GM19025 (cell line): ENCODE data around the gene TRIO.

ENCODE experiments used
- ATAC-seq: cut with Tn5 transposase; IDR thresholded peaks from one replicate; pipeline ENCODE4 v1.9.1; 2021; ENCODE audit warnings: mild to moderate bottlenecking, low read depth, moderate library complexity; ENCODE audit not compliant: unreplicated experiment

The TRIO gene

GRCh38 chr5:14237317-14238086 lies 94.4 kb downstream of the TRIO start:
- ATAC-seq = no peak

- no peak for ATAC-seq
Measured at GRCh38 chr5:14238272-14238671, 95.1 kb downstream of the TRIO start.

- no peak for ATAC-seq
Measured at GRCh38 chr5:14239404-14239803, 96.3 kb downstream of the TRIO start.

GRCh38 chr5:14239951-14240350 lies 96.8 kb downstream of the TRIO start:
- ATAC-seq = no peak

- no peak for ATAC-seq
Measured at GRCh38 chr5:14240359-14240758, 97.2 kb downstream of the TRIO start.

GRCh38 chr5:14241141-14241540 lies 98.0 kb downstream of the TRIO start:
- ATAC-seq = no peak

- ATAC-seq = no peak
Measured at GRCh38 chr5:14242447-14242846, 99.3 kb downstream of the TRIO start.

GRCh38 chr5:14242871-14243383 lies 99.8 kb downstream of the TRIO start:
- no peak for ATAC-seq

- no peak for ATAC-seq
Measured at GRCh38 chr5:14243766-14244165, 100.6 kb downstream of the TRIO start.

- no peak for ATAC-seq
Measured at GRCh38 chr5:14244721-14245120, 101.6 kb downstream of the TRIO start.

GRCh38 chr5:14245132-14245925 lies 102.2 kb downstream of the TRIO start:
- no peak for ATAC-seq

GRCh38 chr5:14246350-14247053 lies 103.4 kb downstream of the TRIO start:
- ATAC-seq = no peak

GRCh38 chr5:14247054-14247386 lies 103.9 kb downstream of the TRIO start:
- ATAC-seq = no peak

- no peak for ATAC-seq
Measured at GRCh38 chr5:14249258-14250082, 106.3 kb downstream of the TRIO start.

GRCh38 chr5:14250084-14250695 lies 107.0 kb downstream of the TRIO start:
- ATAC-seq = no peak

- ATAC-seq = peak; percentile 50
Measured at GRCh38 chr5:14250748-14251701, 107.9 kb downstream of the TRIO start.

- ATAC-seq = peak; percentile 35
Measured at GRCh38 chr5:14251733-14252132, 108.6 kb downstream of the TRIO start.

GRCh38 chr5:14252793-14253192 lies 109.7 kb downstream of the TRIO start:
- ATAC-seq = no peak

- ATAC-seq = no peak
Measured at GRCh38 chr5:14254686-14255085, 111.5 kb downstream of the TRIO start.
